Heart left ventricle (tissue), 16 donors: ENCODE data around the gene DNM1. TPM values are rescaled to one million over a fixed set of nuclear protein-coding genes. Genes with fewer than 3 reads are reported as not detected.

Experiments used
- ATAC-seq, 4 donors: fragments of 200-7000 bp; cut with Tn5 transposase; one replicate each; pipeline ENCODE4 v1.9.1; 2020 to 2022; ENCODE audit warnings: moderate library complexity in 4 of 4, mild to moderate bottlenecking in 3 of 4, moderate number of reproducible peaks in 1 of 4
- DNase-seq, 5 donors: peaks; one replicate each; pipeline ENCODE4 v3.0.0-alpha.2; 2020
- H3K27ac ChIP-seq, 12 donors: fragments of 200-600 bp; sonication (generic) in 4 of 12; one replicate each; pipeline versions ENCODE4 v1.5.0 to v1.8.0; 2016 to 2022; ENCODE audit warnings: mild to moderate bottlenecking in 2 of 12
- H3K27me3 ChIP-seq, 9 donors: fragments of 200-600 bp; sonication (generic) in 2 of 9; one replicate each; pipeline versions ENCODE4 v1.5.1 to v1.8.0; 2016 to 2022; ENCODE audit warnings: mild to moderate bottlenecking in 3 of 9
- H3K36me3 ChIP-seq, 9 donors: fragments of 200-600 bp; sonication (generic) in 2 of 9; one replicate each; pipeline versions ENCODE4 v1.5.0 to v1.8.0; 2018 to 2022; ENCODE audit warnings: mild to moderate bottlenecking in 2 of 9
- H3K4me1 ChIP-seq, 12 donors: fragments of 200-600 bp; sonication (generic) in 4 of 12; one replicate each; pipeline versions ENCODE4 v1.5.0 to v1.8.0; 2016 to 2022; ENCODE audit warnings: mild to moderate bottlenecking in 3 of 12
- H3K4me3 ChIP-seq, 12 donors: fragments of 200-600 bp; sonication (generic) in 4 of 12; one replicate each; pipeline versions ENCODE4 v1.5.0 to v1.8.0; 2017 to 2022; ENCODE audit warnings: mild to moderate bottlenecking in 9 of 12, moderate library complexity in 4 of 12
- H3K9me3 ChIP-seq, 12 donors: fragments of 200-600 bp; sonication (generic) in 4 of 12; one replicate each; pipeline versions ENCODE4 v1.5.0 to v1.8.0; 2016 to 2022; ENCODE audit warnings: mild to moderate bottlenecking in 1 of 12
- POLR2A ChIP-seq, 2 donors: fragments of 450-650 bp; IDR thresholded peaks; one replicate each; pipeline ENCODE4 v1.6.1; 2017; ENCODE audit warnings: antibody characterized with exemption in 2 of 2, mild to moderate bottlenecking in 2 of 2, moderate library complexity in 2 of 2
- WGBS, 4 donors: extraction: QIAGEN DNeasy Blood & Tissue Kit in 2 of 4; methylation state at CpG; one replicate each; pipeline versions ENCODE4 v1.1.5 to v1.1.7; 2013 to 2018; 5-methylcytosine and 5-hydroxymethylcytosine counted together
- intact Hi-C, 10 donors: fragments of 100-400 bp; cut with DNase I; formaldehyde crosslinking; loops; one replicate each; pipeline versions ENCODE4 v1.11.1 to v1.14.2; 2022
- polyA plus RNA-seq, 2 donors: library from polyadenylated mRNA; stranded (reverse); fragments of 200-250 nt; gene quantifications; one replicate each; pipeline ENCODE4 v1.2.3, GENCODE V29; 2013
- total RNA-seq, 9 donors: library from RNA; depleted of rRNA in 2 of 9; stranded (reverse); fragments of >200 nt in 2 of 9; fragmentation: NEBNext Ultra II Directional in 3 of 9; extraction: Animal tissue kit (Norgen Biotek cat#: 25700) in 3 of 9; gene quantifications; one replicate each; pipeline versions ENCODE4 v1.1.0 to v1.2.4, GENCODE V29; 2016 to 2023
- TF ChIP-seq, protein P1 (sequence below), 12 donors: fragments of 200-600 bp; sonication (generic) in 4 of 12; IDR thresholded peaks; one replicate each; pipeline versions ENCODE4 v1.5.0 to v1.8.0; 2018 to 2022; ENCODE audit warnings: antibody characterized with exemption in 12 of 12, mild to moderate bottlenecking in 5 of 12
- donor health status: ischemic (EF 13 %, LVEDD 7.1; RV severe dilation, severe dysfunction).
- donor health status: healthy with polysubstance abuse.
- donor health status: DM: no; HTN: yes; CAD: no.
- donor health status: DM: no; HTN: no; CAD: no.
- donor health status: ischemic (EF 25% LVEDD 6.9; RV normal size, moderate dysfunction).
- donor health status: ischemic (EF 25% LVEDD 5.7; RV mildly dilated, moderate dysfunction).
- donor health status: healthy.
- donor health status: DM: yes; HTN: yes; CAD: no.
- donor health status: ischemic (EF 35%, LVEDD 5.7; RV mildly dilated, moderate dysfunction).
- donor health status: nonischemic (EF 11% LVEDD 7.7; RV severe dilation, severe dysfunction).
- donor health status: DM: yes; HTN: yes; CAD: no.
- donor health status: PGD.
- donor health status: ischemic (EF 29% LVEDD 5.4; RV normal size, mild dysfunction).
- donor health status: nonischemic (EF 23%, LVEDD 6.1; RV moderate dilation, normal function).

The DNM1 gene
- total and polyA plus RNA-seq, 11 donors = 1.6 to 17.2 (median 3.6) TPM

DNA sequence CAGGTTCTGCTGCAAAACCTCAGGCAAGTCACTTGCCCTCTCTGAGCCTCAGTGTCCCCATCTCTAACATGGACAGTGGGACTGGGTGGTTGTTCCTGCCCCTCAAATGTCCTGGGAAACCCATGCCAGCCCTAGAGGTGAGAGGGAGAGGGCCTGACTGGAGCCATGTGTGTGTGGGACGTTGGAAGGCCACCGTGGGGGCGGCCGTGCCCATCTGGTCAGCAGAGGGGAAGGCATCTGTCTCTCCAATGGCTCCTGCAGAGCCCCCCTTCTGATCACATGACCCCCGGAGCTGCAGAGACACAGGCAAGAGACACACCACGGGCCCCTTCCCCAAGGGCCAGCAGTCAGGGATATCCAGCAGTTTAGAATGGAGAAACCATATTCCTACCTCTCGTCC, 1.7 kb downstream of the DNM1 start:
- no peak for DNase-seq
- Histone ChIP-seq H3K36me3 (no peaks in the 10 kb centered on the region), H3K27ac (peak overlapping the region in 3 of 12 donors; percentile 56 to 62 (median 59)), H3K4me3 (peak overlapping the region in 7 of 12 donors; percentile 50 to 84 (median 75)), H3K9me3 (no peaks in the 10 kb centered on the region), H3K27me3 (peaks cover 0 to 14% (median 6%) of the 10 kb centered on the region in 9 donors), H3K4me1 (peaks cover 0 to 19% (median 8%) of the 10 kb centered on the region in 12 donors)
- intact Hi-C loops = loop anchor here in 2 of 10 donors (10.0 kb wide), 2 partner anchors 50 to 140 kb away; partner anchors contain the start of gene SLC27A4 (in 1 of the 2)
- ATAC-seq = no peak
- 56 to 88% (median 70%) methylated on average over 4 to 7 of the region's 7 CpGs for WGBS, 4 donors
- TF ChIP-seq, protein P1, sequence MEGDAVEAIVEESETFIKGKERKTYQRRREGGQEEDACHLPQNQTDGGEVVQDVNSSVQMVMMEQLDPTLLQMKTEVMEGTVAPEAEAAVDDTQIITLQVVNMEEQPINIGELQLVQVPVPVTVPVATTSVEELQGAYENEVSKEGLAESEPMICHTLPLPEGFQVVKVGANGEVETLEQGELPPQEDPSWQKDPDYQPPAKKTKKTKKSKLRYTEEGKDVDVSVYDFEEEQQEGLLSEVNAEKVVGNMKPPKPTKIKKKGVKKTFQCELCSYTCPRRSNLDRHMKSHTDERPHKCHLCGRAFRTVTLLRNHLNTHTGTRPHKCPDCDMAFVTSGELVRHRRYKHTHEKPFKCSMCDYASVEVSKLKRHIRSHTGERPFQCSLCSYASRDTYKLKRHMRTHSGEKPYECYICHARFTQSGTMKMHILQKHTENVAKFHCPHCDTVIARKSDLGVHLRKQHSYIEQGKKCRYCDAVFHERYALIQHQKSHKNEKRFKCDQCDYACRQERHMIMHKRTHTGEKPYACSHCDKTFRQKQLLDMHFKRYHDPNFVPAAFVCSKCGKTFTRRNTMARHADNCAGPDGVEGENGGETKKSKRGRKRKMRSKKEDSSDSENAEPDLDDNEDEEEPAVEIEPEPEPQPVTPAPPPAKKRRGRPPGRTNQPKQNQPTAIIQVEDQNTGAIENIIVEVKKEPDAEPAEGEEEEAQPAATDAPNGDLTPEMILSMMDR (IDR thresholded peaks at IDR 0.05) = no peak
- TF ChIP-seq POLR2A (IDR thresholded peaks at IDR 0.05) = no peak

DNA sequence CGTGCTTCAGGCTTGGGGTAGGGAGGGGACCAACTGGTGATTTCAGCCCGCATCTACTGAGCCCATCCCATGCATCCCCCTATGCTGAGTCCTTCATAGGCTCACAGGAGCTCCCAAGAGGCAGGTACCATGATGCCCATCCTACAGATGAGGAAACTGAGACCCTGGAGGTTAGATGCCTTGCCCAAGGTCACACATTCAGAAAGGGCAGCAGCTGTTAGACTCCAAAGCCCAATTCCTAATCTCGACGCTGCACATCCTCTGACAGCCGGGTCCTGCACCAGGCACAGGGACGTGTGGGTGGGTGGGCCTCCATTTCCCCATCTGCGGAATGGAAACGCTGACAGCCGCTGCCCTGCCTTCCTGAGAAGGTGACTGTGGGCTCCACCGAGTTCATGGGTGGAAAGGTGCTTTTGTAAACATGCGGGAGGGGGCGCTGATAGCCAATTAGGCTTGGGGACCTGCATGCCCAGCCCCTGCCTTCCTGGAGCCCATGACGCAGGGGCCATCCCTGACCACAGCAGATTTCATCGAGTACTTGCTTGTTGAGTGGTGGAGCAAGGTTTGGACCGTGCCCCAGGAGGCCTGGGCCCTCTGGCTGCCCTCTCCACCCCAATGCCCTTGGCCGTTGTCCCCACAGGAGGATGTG, 2.2 kb downstream of the DNM1 start:
- Histone ChIP-seq H3K9me3 (no peaks in the 10 kb centered on the region), H3K36me3 (no peaks in the 10 kb centered on the region), H3K4me3 (peak overlapping the region in 1 of 12 donors; percentile 79), H3K4me1 (peaks cover 0 to 19% (median 8%) of the 10 kb centered on the region in 12 donors), H3K27me3 (peaks cover 0 to 14% (median 6%) of the 10 kb centered on the region in 9 donors), H3K27ac (no peak overlapping the region)
- DNase-seq (no peak), ATAC-seq (no peak)
- intact Hi-C loops = loop anchor here in 2 of 10 donors (10.0 kb wide), 2 partner anchors 49 to 139 kb away; partner anchors contain the start of gene SLC27A4 (in 1 of the 2)
- no peak for TF ChIP-seq POLR2A (IDR thresholded peaks at IDR 0.05)
- TF ChIP-seq, protein P1 (IDR thresholded peaks at IDR 0.05) = no peak
- 81 to 86% (median 83%) methylated on average over 11 to 16 of the region's 16 CpGs for WGBS, 4 donors

DNA sequence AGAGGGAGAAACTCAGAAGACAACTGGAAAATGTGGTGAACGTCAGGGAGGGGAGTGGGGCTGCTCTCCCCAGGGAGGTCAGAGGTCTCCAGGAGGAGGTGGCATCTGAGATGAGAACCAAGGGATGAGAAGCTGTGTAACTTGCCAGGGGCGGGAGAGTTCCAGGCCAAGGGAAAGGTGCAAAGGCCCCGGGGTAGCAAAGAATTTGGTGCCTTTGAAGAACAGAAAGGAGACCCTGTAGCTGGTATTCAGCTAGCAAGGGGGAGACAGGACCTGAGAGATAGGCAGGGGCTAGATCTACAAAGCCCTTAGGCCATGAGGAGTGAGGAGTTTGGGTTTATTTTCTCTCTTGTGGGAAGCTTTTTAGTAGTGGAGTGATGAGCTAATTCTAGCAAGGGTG, 3.3 kb downstream of the DNM1 start:
- H3K4me1 ChIP-seq = peaks cover 0 to 19% (median 8%) of the 10 kb centered on the region in 12 donors
- DNase-seq (no peak), ATAC-seq (no peak)
- TF ChIP-seq, protein P1 (IDR thresholded peaks at IDR 0.05) = no peak
- TF ChIP-seq POLR2A (IDR thresholded peaks at IDR 0.05) = no peak
- H3K4me3 ChIP-seq = no peak overlapping the region
- intact Hi-C loops = loop anchor here in 2 of 10 donors (10.0 kb wide), 2 partner anchors 48 to 138 kb away; partner anchors contain the start of gene SLC27A4 (in 1 of the 2)
- no peak overlapping the region for H3K27ac ChIP-seq
- no peaks in the 10 kb centered on the region for H3K36me3 ChIP-seq
- 82 to 89% (median 84%) methylated on average over 3 of the region's 3 CpGs for WGBS, 4 donors
- H3K9me3 ChIP-seq = no peaks in the 10 kb centered on the region
- H3K27me3 ChIP-seq = peaks cover 0 to 14% (median 6%) of the 10 kb centered on the region in 9 donors
